Hematopoietic multipotent progenitor cell treated with erythropoietin and hydrocortisone succinate and interleukin-3 and kit ligand, for 6 days (in vitro differentiated cells): ENCODE data around the gene CGB1.
"Not testable (repeated sequence)": the region's sequence is repeated elsewhere in the genome, so short reads cannot be mapped to it uniquely, and the experiment has no call there.

ENCODE experiments used
- DNase-seq: peaks from one replicate; pipeline ENCODE4 v3.0.0-alpha.2; 2015

Gene CGB1

GRCh38 chr19:49057636-49058234 is 21.0 kb upstream of the CGB1 start, which contains the start of gene CGB7:
Gene CGB7 (minus strand): TSS chr19:49057749. CDS start chr19:49055375, 2,374 bp downstream.
- DNase-seq, result peak; percentile 25

GRCh38 chr19:49056902-49057596 is 20.4 kb upstream of the CGB1 start:
- not testable (repeated sequence) for DNase-seq

- peak; percentile 60 for DNase-seq
These were observed 19.6 kb upstream of the CGB1 start for GRCh38 chr19:49056101-49056901.

GRCh38 chr19:49050376-49051033 is 13.8 kb upstream of the CGB1 start:
- not testable (repeated sequence) for DNase-seq

- DNase-seq, result not testable (repeated sequence)
These were observed 13.1 kb upstream of the CGB1 start for GRCh38 chr19:49049834-49050233.

GRCh38 chr19:49049011-49049410 is 12.3 kb upstream of the CGB1 start, which contains the start of gene CGB8:
Gene CGB8 (minus strand): TSS chr19:49049111. CDS start chr19:49048739, 372 bp downstream.
- DNase-seq, result not testable (repeated sequence)

- DNase-seq, result not testable (repeated sequence)
These were observed 6.9 kb upstream of the CGB1 start, which contains the start of gene CGB5 for GRCh38 chr19:49043548-49043947. Gene CGB5 (plus strand): TSS chr19:49043848. CDS start chr19:49044210, 362 bp downstream.

- not testable (repeated sequence) for DNase-seq
These were observed 6.0 kb upstream of the CGB1 start for GRCh38 chr19:49042666-49043065.

- DNase-seq, result no peak
These were observed 5.5 kb upstream of the CGB1 start for GRCh38 chr19:49042177-49042576.

- not testable (repeated sequence) for DNase-seq
These were observed 3.0 kb upstream of the CGB1 start for GRCh38 chr19:49039736-49040135.

GRCh38 chr19:49038557-49039276 is 2.0 kb upstream of the CGB1 start:
- DNase-seq, result not testable (repeated sequence)

GRCh38 chr19:49038111-49038510 is 1.4 kb upstream of the CGB1 start:
- DNase-seq, result not testable (repeated sequence)

- peak; percentile 77 for DNase-seq
These were observed 4.9 kb downstream of the CGB1 start, which contains the start of gene CGB2 for GRCh38 chr19:49031642-49032301. Gene CGB2 (plus strand): TSS chr19:49031890. CDS start chr19:49032096, 206 bp downstream.

GRCh38 chr19:49030323-49030722 is 6.4 kb downstream of the CGB1 start:
- DNase-seq, result not testable (repeated sequence)

- DNase-seq, result not testable (repeated sequence)
These were observed 6.9 kb downstream of the CGB1 start for GRCh38 chr19:49029749-49030148.

- not testable (repeated sequence) for DNase-seq
These were observed 8.0 kb downstream of the CGB1 start for GRCh38 chr19:49028686-49029085.

- not testable (repeated sequence) for DNase-seq
These were observed 11.1 kb downstream of the CGB1 start for GRCh38 chr19:49025599-49025998.

GRCh38 chr19:49025088-49025487 is 11.6 kb downstream of the CGB1 start:
- not testable (repeated sequence) for DNase-seq

- DNase-seq, result not testable (repeated sequence)
These were observed 12.5 kb downstream of the CGB1 start, which contains the start of gene CGB3 for GRCh38 chr19:49024233-49024632. Gene CGB3 (minus strand): TSS chr19:49024333. CDS start chr19:49023971, 362 bp downstream.

GRCh38 chr19:49022116-49022515 is 14.6 kb downstream of the CGB1 start:
- no peak for DNase-seq
